Fibroblast of skin of right quadriceps (primary cell): ENCODE data around the gene TTPAL.

Experiments
- DNase-seq: peaks from one replicate; pipeline ENCODE4 v3.0.0-alpha.2; 2013

Gene TTPAL, protein sequence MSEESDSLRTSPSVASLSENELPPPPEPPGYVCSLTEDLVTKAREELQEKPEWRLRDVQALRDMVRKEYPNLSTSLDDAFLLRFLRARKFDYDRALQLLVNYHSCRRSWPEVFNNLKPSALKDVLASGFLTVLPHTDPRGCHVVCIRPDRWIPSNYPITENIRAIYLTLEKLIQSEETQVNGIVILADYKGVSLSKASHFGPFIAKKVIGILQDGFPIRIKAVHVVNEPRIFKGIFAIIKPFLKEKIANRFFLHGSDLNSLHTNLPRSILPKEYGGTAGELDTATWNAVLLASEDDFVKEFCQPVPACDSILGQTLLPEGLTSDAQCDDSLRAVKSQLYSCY

DNA sequence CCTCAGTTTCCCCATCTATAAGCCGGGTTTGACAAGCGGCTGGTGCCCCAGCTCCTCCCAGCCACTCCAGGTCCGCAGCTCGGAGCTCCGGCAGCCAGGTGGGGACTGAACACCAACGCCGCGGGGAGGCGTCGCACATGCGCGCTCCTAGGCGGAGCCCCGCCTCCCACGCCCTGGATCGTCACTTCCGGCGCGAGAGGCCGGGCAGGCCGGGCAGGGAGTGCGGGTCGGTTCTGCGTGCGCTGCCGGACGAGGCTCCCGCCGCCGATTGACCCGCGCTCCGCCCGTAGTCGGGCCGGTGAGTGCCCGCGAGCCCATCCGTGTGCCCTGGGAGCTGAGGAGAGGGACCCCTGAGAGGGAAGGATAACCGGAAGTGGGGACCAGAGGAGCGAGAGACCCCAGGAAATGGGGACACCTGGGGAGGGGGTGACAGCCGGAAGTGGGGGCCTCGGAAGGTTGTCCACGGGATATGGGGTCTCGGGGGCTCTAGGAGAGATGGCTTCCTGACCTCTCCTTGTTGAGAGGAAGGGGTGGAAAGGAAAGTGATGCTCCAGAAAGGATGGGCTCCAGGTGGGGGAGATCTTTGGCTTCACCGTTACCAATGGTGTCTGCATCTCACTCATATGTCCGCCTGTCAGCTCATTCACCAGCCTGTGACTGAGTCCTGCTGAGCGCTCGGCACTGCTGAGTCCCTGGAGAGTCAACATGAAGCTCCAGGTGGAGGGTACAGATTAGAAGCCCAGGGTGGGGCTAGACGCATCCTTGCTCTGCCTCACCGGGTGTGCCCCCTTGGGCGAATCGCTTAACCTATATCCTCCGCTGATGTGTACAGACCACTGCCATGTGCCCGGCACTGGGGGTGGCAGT is at the start of gene TTPAL:
Gene TTPAL (plus strand): TSS at position 181 of the 867 bp plus-strand sequence. CDS start 4,126 bp downstream, outside the sequence.
- peak; percentile 81 for DNase-seq

GRCh38 chr20:44425923-44426322 is 49.8 kb upstream of the TTPAL start:
- DNase-seq, result no peak

DNA sequence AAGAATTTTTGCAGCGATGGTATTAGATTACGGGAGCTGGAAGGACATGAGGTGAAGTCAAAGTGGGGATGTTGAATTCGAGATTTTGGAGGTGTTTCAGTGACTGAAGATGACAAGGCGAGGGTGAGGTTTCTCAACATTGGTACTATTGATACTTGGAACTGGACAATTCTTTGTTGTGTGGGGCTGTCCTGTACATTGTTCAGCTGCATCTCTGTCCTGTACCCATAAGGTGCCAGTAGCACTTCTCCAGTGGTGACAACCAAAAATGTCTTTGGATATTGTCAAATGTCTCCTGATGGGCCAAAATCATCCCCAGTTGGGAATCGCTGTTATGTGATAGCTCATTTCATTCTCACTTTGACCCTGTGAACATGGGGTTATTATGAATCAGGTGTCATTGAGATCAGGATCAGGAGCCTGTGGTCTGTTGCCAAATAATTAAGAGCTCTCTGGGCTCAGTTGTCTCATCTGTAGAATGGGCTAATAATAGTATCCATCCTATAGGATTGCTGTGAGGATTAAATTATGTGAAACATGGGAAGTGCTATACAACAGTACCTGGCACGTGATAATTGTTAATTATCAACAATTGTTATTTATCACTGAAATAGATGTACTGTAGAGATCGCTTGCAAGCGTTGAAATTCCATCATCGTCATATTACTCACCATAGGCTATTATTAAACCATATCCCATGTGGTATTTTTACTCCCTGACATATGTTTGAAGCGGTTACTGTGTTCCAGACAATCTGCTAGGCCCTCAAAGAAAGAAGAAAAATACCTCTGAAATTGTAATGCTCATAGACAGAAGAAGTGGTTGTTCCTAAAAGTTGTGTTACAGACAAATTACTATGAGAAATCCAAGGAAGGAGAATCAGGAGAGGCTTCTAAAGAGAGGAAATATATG is 48.5 kb upstream of the TTPAL start:
- no peak for DNase-seq

DNA sequence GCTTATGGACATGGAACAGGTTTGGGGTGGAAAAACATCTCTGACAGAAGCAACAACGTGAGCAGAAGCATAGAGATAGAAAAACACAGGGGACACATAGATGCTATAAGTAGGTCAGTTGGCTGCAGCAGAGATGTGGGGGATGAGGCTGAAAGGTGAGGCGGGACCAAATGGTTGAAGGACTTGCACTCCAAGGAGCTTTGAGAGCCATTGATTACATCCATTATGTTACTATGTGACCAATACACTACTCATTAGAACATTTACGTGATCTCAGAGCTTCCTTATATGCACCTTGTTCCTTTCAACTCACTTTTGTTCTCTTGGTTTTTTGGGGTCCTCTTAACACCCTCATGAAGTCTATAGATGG is 47.9 kb upstream of the TTPAL start:
- DNase-seq, result no peak

GRCh38 chr20:44428174-44429016 is 47.3 kb upstream of the TTPAL start:
- DNase-seq, result no peak

DNA sequence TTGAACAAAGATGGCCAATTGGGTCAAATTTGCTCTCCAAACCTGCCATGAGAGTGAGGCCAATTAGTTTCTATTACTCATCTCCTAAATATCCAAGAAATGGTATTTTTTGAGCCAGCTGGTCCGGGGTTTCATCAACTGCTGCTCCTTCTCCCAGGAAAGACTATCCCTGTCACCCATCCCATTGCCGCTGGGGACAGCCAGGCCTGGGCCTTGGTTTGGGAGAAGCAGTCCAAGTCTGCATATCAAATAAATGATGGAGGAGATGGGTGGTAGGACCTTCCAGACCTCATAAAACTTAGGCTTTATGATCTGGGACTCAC is 46.7 kb upstream of the TTPAL start:
- no peak for DNase-seq

DNA sequence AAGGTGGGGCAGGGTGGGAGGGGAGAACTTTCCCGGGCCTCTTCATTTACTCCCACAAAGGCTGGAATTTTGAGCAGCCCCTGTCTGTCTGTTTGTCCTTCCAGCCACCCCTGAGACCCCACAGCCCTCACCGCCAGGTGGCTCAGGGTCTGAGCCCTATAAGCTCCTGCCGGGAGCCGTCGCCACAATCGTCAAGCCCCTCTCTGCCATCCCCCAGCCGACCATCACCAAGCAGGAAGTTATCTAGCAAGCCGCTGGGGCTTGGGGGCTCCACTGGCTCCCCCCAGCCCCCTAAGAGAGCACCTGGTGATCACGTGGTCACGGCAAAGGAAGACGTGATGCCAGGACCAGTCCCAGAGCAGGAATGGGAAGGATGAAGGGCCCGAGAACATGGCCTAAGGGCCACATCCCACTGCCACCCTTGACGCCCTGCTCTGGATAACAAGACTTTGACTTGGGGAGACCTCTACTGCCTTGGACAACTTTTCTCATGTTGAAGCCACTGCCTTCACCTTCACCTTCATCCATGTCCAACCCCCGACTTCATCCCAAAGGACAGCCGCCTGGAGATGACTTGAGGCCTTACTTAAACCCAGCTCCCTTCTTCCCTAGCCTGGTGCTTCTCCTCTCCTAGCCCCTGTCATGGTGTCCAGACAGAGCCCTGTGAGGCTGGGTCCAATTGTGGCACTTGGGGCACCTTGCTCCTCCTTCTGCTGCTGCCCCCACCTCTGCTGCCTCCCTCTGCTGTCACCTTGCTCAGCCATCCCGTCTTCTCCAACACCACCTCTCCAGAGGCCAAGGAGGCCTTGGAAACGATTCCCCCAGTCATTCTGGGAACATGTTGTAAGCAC is 46.0 kb upstream of the TTPAL start:
- no peak for DNase-seq

DNA sequence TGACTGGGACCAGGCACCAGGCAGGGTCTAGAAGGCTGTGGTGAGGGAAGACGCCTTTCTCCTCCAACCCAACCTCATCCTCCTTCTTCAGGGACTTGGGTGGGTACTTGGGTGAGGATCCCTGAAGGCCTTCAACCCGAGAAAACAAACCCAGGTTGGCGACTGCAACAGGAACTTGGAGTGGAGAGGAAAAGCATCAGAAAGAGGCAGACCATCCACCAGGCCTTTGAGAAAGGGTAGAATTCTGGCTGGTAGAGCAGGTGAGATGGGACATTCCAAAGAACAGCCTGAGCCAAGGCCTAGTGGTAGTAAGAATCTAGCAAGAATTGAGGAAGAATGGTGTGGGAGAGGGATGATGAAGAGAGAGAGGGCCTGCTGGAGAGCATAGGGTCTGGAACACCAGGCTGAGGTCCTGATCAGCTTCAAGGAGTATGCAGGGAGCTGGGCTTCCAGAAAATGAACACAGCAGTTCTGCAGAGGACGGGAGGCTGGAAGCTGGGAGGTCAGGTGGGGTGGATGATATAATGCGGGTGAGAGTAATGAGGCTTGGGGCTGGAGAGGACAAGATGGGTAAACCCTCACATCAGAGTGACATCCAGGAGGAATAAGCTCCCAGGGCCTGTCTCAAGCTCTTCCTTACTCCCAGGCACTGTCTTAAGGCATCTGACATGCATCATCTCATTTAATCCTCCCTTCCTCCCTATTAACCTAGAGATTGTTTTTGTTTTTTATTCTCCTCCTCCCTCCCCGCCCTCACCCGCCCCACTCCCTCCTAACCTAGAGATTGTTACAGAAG is 45.2 kb upstream of the TTPAL start:
- DNase-seq, result no peak

- DNase-seq, result no peak
Measured at GRCh38 chr20:44431118-44431501, 44.6 kb upstream of the TTPAL start.

- DNase-seq, result no peak
Measured at GRCh38 chr20:44431502-44432234, 44.0 kb upstream of the TTPAL start.

- DNase-seq, result no peak
Measured at GRCh38 chr20:44432618-44433577, 42.8 kb upstream of the TTPAL start.

GRCh38 chr20:44433751-44434538 is 41.7 kb upstream of the TTPAL start:
- DNase-seq, result no peak

GRCh38 chr20:44435630-44436335 is 39.9 kb upstream of the TTPAL start:
- no peak for DNase-seq

DNA sequence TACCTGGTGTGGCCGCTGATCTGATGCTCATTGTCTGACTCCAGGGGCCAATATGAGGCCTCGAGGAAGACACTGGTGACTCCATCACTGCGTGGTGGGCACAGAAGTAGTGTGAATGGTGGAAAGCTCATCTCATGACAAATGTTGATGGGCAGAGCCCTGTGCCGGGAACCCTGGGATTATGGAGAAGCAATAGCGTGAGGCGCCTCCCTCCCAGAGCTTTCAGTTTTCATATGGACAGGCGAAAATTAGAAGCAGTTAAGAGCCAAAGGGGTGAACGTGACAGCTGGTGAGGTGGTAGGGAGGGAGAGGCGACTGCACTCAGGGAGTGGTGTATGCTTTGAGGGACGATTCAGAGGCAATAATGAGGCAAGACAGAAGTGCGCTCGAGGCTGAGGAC is 39.3 kb upstream of the TTPAL start:
- no peak for DNase-seq

GRCh38 chr20:44437497-44437896 is 38.2 kb upstream of the TTPAL start:
- DNase-seq, result no peak

- no peak for DNase-seq
Measured at GRCh38 chr20:44438782-44439181, 36.9 kb upstream of the TTPAL start.

DNA sequence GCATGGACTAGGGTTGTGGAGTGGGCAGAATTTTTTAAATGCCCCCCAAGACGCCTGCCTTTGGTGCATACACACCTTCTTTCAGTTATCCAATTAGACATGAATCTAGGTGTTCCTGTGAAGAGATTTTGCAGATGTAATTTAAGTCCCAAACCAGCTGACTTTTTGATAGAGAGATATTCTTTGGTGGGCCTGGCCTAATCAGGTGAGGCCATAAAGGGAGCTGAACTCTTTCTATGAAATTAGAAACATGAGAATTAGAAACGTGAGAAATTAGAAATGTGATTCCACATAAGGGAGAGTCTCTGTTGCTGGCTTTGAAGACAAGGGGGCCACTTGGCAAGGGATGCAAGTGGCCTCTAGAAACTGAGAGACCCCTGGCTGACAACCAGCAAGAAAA is 36.4 kb upstream of the TTPAL start:
- no peak for DNase-seq
